ENCODE measurements around the gene KLHL3. TPM values are rescaled to one million over a fixed set of nuclear protein-coding genes. Genes with fewer than 3 reads are reported as not detected.

KLHL3 gene
- total RNA-seq, 6 donors from 2014 or later = 2.7 to 17.8 (median 5.2) TPM

- ATAC-seq (ENCODE audit: low FRiP score in 2 of 2) = no peak
- Histone ChIP-seq H3K9me3 (no peaks in the 10 kb centered on the region), H3K27ac (no peak overlapping the region), H3K36me3 (peaks cover 0 to 6% (median 0%) of the 10 kb centered on the region in 4 donors), H3K4me3 (no peak overlapping the region), H3K27me3 (no peaks in the 10 kb centered on the region), H3K4me1 (peaks cover 0 to 4% (median 2%) of the 10 kb centered on the region in 4 donors)
- WGBS, 2 donors = 75 to 85% methylated on average over 5 of the region's 5 CpGs
- no peak for DNase-seq
- TF ChIP-seq CTCF (IDR thresholded peaks at IDR 0.05) (no peak), POLR2AphosphoS5 (IDR thresholded peaks at IDR 0.05) (no peak), EP300 (IDR thresholded peaks at IDR 0.05) (no peak), POLR2A (IDR thresholded peaks at IDR 0.05) (no peak)
Observed at GRCh38 chr5:137624786-137625349, 111.0 kb downstream of the KLHL3 start.

GRCh38 chr5:137622850-137623249 lies 113.0 kb downstream of the KLHL3 start:
- H3K27me3 ChIP-seq = no peaks in the 10 kb centered on the region
- H3K36me3 ChIP-seq = peaks cover 0 to 6% (median 0%) of the 10 kb centered on the region in 4 donors
- H3K4me1 ChIP-seq = peaks cover 0 to 6% (median 0%) of the 10 kb centered on the region in 4 donors
- peak overlapping the region in 1 of 4 donors; percentile 35 for H3K27ac ChIP-seq
- H3K4me3 ChIP-seq = no peak overlapping the region
- DNase-seq (peak in 1 of 2 donors; percentile 90), ATAC-seq (ENCODE audit: low FRiP score in 2 of 2) (peak; percentile 47 to 57)
- no peaks in the 10 kb centered on the region for H3K9me3 ChIP-seq
- TF ChIP-seq POLR2AphosphoS5 (IDR thresholded peaks at IDR 0.05) (no peak), POLR2A (IDR thresholded peaks at IDR 0.05) (no peak), CTCF (IDR thresholded peaks at IDR 0.05) (no peak), EP300 (IDR thresholded peaks at IDR 0.05) (no peak)
- 68 to 75% methylated on average over 5 of the region's 5 CpGs for WGBS, 2 donors

- ATAC-seq (ENCODE audit: low FRiP score in 2 of 2) (peak in 1 of 2 donors; percentile 79), DNase-seq (no peak)
- 90 to 94% methylated on average over 9 to 10 of the region's 10 CpGs for WGBS, 2 donors
- TF ChIP-seq EP300 (IDR thresholded peaks at IDR 0.05) = no peak
- TF ChIP-seq CTCF (IDR thresholded peaks at IDR 0.05) = no peak
- TF ChIP-seq POLR2AphosphoS5 (IDR thresholded peaks at IDR 0.05) = no peak
- TF ChIP-seq POLR2A (IDR thresholded peaks at IDR 0.05) = peak in 1 of 4 donors; percentile 6
- Histone ChIP-seq H3K4me3 (no peak overlapping the region), H3K27ac (peak overlapping the region in 1 of 4 donors; percentile 35), H3K4me1 (peaks cover 0 to 6% (median 0%) of the 10 kb centered on the region in 4 donors), H3K36me3 (peaks cover 0 to 6% (median 0%) of the 10 kb centered on the region in 4 donors), H3K27me3 (no peaks in the 10 kb centered on the region), H3K9me3 (no peaks in the 10 kb centered on the region)
Observed at GRCh38 chr5:137621861-137622823, 113.7 kb downstream of the KLHL3 start.

DNA sequence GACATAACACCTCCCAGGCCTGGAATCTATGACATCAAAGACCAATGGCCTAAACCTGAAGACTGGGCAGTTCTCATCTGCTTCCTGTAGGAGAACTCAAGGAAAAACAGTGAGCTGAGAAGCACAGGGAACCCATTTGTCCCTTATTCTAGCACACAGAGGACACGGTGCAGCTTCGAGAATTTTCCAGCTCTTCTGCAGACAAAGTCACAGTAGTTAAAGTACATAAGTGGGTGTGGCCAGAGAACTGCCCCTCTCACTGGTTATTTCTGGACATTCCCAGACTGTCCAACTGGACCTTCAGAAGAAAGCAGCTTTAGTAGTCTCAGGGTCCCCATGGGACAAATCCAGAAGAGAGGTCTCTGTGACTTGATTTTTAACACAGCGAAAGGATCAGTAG lies 114.6 kb downstream of the KLHL3 start:
- no peaks in the 10 kb centered on the region for H3K27me3 ChIP-seq
- no peak for TF ChIP-seq CTCF (IDR thresholded peaks at IDR 0.05)
- peaks cover 0 to 6% (median 0%) of the 10 kb centered on the region in 4 donors for H3K4me1 ChIP-seq
- no peak overlapping the region for H3K27ac ChIP-seq
- 93 to 94% methylated on average over 3 of the region's 3 CpGs for WGBS, 2 donors
- no peak overlapping the region for H3K4me3 ChIP-seq
- H3K36me3 ChIP-seq = peaks cover 0 to 6% (median 0%) of the 10 kb centered on the region in 4 donors
- H3K9me3 ChIP-seq = no peaks in the 10 kb centered on the region
- no peak for DNase-seq
- ATAC-seq (ENCODE audit: low FRiP score in 2 of 2) = no peak

Data from upper lobe of left lung (tissue), 6 donors.